SK-N-SH (cell line): ENCODE measurements around the gene MYO10.

Source experiments
- CHD2 ChIP-seq: fragments of 150-350 bp; IDR thresholded peaks from 2 replicates; pipeline ENCODE4 v1.6.1; 2018; ENCODE audit warnings: low read length; ENCODE audit not compliant: partially characterized antibody
- CTCF ChIP-seq: fragments of 200-600 bp; sonication (generic); IDR thresholded peaks from 2 replicates; pipeline ENCODE4 v1.6.1; 2017; ENCODE audit warnings: antibody characterized with exemption, mild to moderate bottlenecking, moderate library complexity
- EP300 ChIP-seq, 2 experiments: IDR thresholded peaks; 2 replicates each; pipeline versions ENCODE4 v1.4.0 to v1.6.1; 2012; ENCODE audit warnings: borderline replicate concordance in 1 of 2, low read depth in 1 of 2, low read length in 1 of 2
- EZH2phosphoT487 ChIP-seq: fragments of 200-600 bp; sonication (generic); IDR thresholded peaks from 2 replicates; pipeline ENCODE4 v1.6.1; 2017; ENCODE audit warnings: low read depth, mixed run types, mild to moderate bottlenecking, antibody characterized with exemption, moderate library complexity, borderline replicate concordance
- FOSL2 ChIP-seq: IDR thresholded peaks from 2 replicates; pipeline ENCODE4 v1.4.0; 2012; ENCODE audit warnings: low read depth, mild to moderate bottlenecking, moderate library complexity, borderline replicate concordance
- MAX ChIP-seq: IDR thresholded peaks from 2 replicates; pipeline ENCODE4 v1.4.0; 2012; ENCODE audit warnings: low read depth
- RAD21 ChIP-seq: IDR thresholded peaks from 2 replicates; pipeline ENCODE4 v1.6.1; 2012; ENCODE audit warnings: mild to moderate bottlenecking, low read length
- RCOR1 ChIP-seq: fragments of 150-350 bp; IDR thresholded peaks from 2 replicates; pipeline ENCODE4 v1.6.1; 2017; ENCODE audit warnings: antibody characterized with exemption, low read length
- SMC3 ChIP-seq: IDR thresholded peaks from 2 replicates; pipeline ENCODE4 v1.6.1; 2012; ENCODE audit warnings: low read depth, low read length, improper control_type of control experiment
- TAF1 ChIP-seq: IDR thresholded peaks from 2 replicates; pipeline ENCODE4 v1.6.1; 2012; ENCODE audit warnings: low read depth, mild to moderate bottlenecking, low read length, moderate library complexity, borderline replicate concordance
- YY1 ChIP-seq: IDR thresholded peaks from 2 replicates; pipeline ENCODE4 v1.4.0; 2012; ENCODE audit warnings: low read depth, mild to moderate bottlenecking

GRCh38 chr5:16909464-16909863 is 26.6 kb downstream of the MYO10 start:
- TF ChIP-seq CTCF (no peak), CHD2 (no peak), FOSL2 (no peak), MAX (no peak), EZH2phosphoT487 (no peak), YY1 (no peak), SMC3 (no peak), EP300 (IDR thresholded peaks at IDR 0.05; ENCODE audit: borderline replicate concordance in 1 of 2, low read depth in 1 of 2, low read length in 1 of 2) (no peak), TAF1 (no peak), RCOR1 (no peak), RAD21 (no peak)
